NCI-H345 (cell line): ENCODE measurements around the gene SLC9A3.

Experiments
- DNase-seq: peaks from one replicate; lab custom pipeline; 2025; lab: John Stamatoyannopoulos, UW

SLC9A3 gene

GRCh38 chr5:554284-554988, 30.2 kb upstream of the SLC9A3 start:
- no peak for DNase-seq

GRCh38 chr5:553874-554273, 29.6 kb upstream of the SLC9A3 start:
- no peak for DNase-seq

GRCh38 chr5:551406-551805, 27.2 kb upstream of the SLC9A3 start:
- DNase-seq: no peak

- DNase-seq: no peak
Measured at GRCh38 chr5:549229-549628, 25.0 kb upstream of the SLC9A3 start.

- no peak for DNase-seq
Measured at GRCh38 chr5:548256-548655, 24.0 kb upstream of the SLC9A3 start.

- no peak for DNase-seq
Measured at GRCh38 chr5:547086-547924, 23.1 kb upstream of the SLC9A3 start.

- DNase-seq: no peak
Measured at GRCh38 chr5:546376-546908, 22.2 kb upstream of the SLC9A3 start.

- DNase-seq: no peak
Measured at GRCh38 chr5:545641-546375, 21.6 kb upstream of the SLC9A3 start.

GRCh38 chr5:544675-545355, 20.6 kb upstream of the SLC9A3 start:
- DNase-seq: no peak

GRCh38 chr5:543755-544674, 19.8 kb upstream of the SLC9A3 start:
- DNase-seq: no peak

- DNase-seq: no peak
Measured at GRCh38 chr5:543351-543750, 19.1 kb upstream of the SLC9A3 start.

- no peak for DNase-seq
Measured at GRCh38 chr5:542319-543311, 18.4 kb upstream of the SLC9A3 start.

- no peak for DNase-seq
Measured at GRCh38 chr5:541539-542318, 17.5 kb upstream of the SLC9A3 start.

GRCh38 chr5:540906-541538, 16.8 kb upstream of the SLC9A3 start:
- no peak for DNase-seq

GRCh38 chr5:540071-540905, 16.0 kb upstream of the SLC9A3 start:
- no peak for DNase-seq

GRCh38 chr5:539469-540070, 15.3 kb upstream of the SLC9A3 start:
- no peak for DNase-seq
